Neuronal stem cell (in vitro differentiated cells): ENCODE data around the gene ZMIZ1.

Experiments
- DNase-seq: peaks from one replicate; pipeline ENCODE4 v3.0.0-alpha.2; 2013; ENCODE audit warnings: low spot score
- H2AFZ ChIP-seq: one replicate; pipeline ENCODE4 v1.6.1; 2013; ENCODE audit warnings: mild to moderate bottlenecking, low read length, inconsistent platforms
- H2AK5ac ChIP-seq: 2 replicates; pipeline ENCODE4 v1.6.1; 2013; ENCODE audit warnings: low read depth, mild to moderate bottlenecking, inconsistent platforms, low read length, moderate library complexity, mixed read lengths
- H2BK120ac ChIP-seq: 2 replicates; pipeline ENCODE4 v1.6.1; 2013; ENCODE audit warnings: low read depth, mild to moderate bottlenecking, inconsistent platforms, low read length, moderate library complexity, mixed read lengths
- H2BK12ac ChIP-seq: one replicate; pipeline ENCODE4 v1.6.1; 2013; ENCODE audit warnings: low read length, inconsistent platforms
- H2BK15ac ChIP-seq: 2 replicates; pipeline ENCODE4 v1.6.1; 2013; ENCODE audit warnings: mild to moderate bottlenecking, low read length, inconsistent platforms, mixed read lengths
- H2BK5ac ChIP-seq: one replicate; pipeline ENCODE4 v1.6.1; 2013; ENCODE audit warnings: inconsistent platforms, mild to moderate bottlenecking, low read length, moderate library complexity
- H3K14ac ChIP-seq: one replicate; pipeline ENCODE4 v1.6.1; 2013; ENCODE audit warnings: low read length, inconsistent platforms
- H3K18ac ChIP-seq: 2 replicates; pipeline ENCODE4 v1.6.1; 2013; ENCODE audit warnings: low read length, inconsistent platforms
- H3K23ac ChIP-seq: 2 replicates; pipeline ENCODE4 v1.6.1; 2013; ENCODE audit warnings: low read depth, mild to moderate bottlenecking, mixed read lengths, low read length, inconsistent platforms; ENCODE audit not compliant: poor library complexity
- H3K27ac ChIP-seq: replicated peaks from 3 replicates; pipeline ENCODE4 v1.5.1; 2013; ENCODE audit warnings: low read length, inconsistent platforms
- H3K27me3 ChIP-seq, 3 experiments: 2 replicates each; pipeline ENCODE4 v1.6.1; 2013; ENCODE audit warnings: low read length in 3 of 3, mild to moderate bottlenecking in 2 of 3, inconsistent platforms in 1 of 3, low read depth in 1 of 3, mixed read lengths in 1 of 3, moderate library complexity in 1 of 3; ENCODE audit not compliant: control insufficient read depth in 3 of 3, insufficient read depth in 3 of 3
- H3K36me3 ChIP-seq, 2 donors: replicated peaks in 1 of 2; 2 replicates each; pipeline ENCODE4 v1.6.1; 2013; ENCODE audit warnings: low read length in 2 of 2; ENCODE audit not compliant: control insufficient read depth in 2 of 2, insufficient read depth in 2 of 2
- H3K4ac ChIP-seq: 2 replicates; pipeline ENCODE4 v1.6.1; 2013; ENCODE audit warnings: inconsistent platforms, mild to moderate bottlenecking, low read length, moderate library complexity
- H3K4me1 ChIP-seq, 2 donors: 1 replicate in 1 of 2; 2 replicates in 1 of 2; pipeline ENCODE4 v1.6.1; 2013; ENCODE audit warnings: low read length in 2 of 2, low read depth in 1 of 2; ENCODE audit not compliant: control insufficient read depth in 2 of 2, insufficient read depth in 1 of 2
- H3K4me2 ChIP-seq: one replicate; pipeline ENCODE4 v1.6.1; 2013; ENCODE audit warnings: mild to moderate bottlenecking, low read length, inconsistent platforms; ENCODE audit not compliant: insufficient read depth, poor library complexity, severe bottlenecking
- H3K4me3 ChIP-seq, 2 donors: 2 replicates each; pipeline ENCODE4 v1.5.1; 2013; ENCODE audit warnings: low read length in 2 of 2, mild to moderate bottlenecking in 2 of 2, inconsistent platforms in 1 of 2, moderate library complexity in 1 of 2
- H3K79me1 ChIP-seq: one replicate; pipeline ENCODE4 v1.6.1; 2013; ENCODE audit warnings: low read depth, mild to moderate bottlenecking, inconsistent platforms, low read length, moderate library complexity
- H3K9ac ChIP-seq: one replicate; pipeline ENCODE4 v1.6.1; 2013; ENCODE audit warnings: mild to moderate bottlenecking, low read depth, low read length, inconsistent platforms; ENCODE audit not compliant: poor library complexity
- H3K9me3 ChIP-seq, 2 donors: replicated peaks in 1 of 2; 2 replicates each; pipeline versions ENCODE3 to v1.6.1; 2013; ENCODE audit warnings: low read length in 2 of 2, mild to moderate bottlenecking in 2 of 2, inconsistent platforms in 1 of 2, low read depth in 1 of 2, mixed read lengths in 1 of 2, moderate library complexity in 1 of 2; ENCODE audit not compliant: control insufficient read depth in 2 of 2, insufficient read depth in 1 of 2
- H4K8ac ChIP-seq: one replicate; pipeline ENCODE4 v1.6.1; 2013; ENCODE audit warnings: low read depth, mild to moderate bottlenecking, inconsistent platforms, low read length, moderate library complexity
- H4K91ac ChIP-seq: one replicate; pipeline ENCODE4 v1.6.1; 2013; ENCODE audit warnings: low read length, low read depth, mild to moderate bottlenecking, inconsistent platforms; ENCODE audit not compliant: poor library complexity
- WGBS, 2 donors: extraction: QIAGEN DNeasy Blood & Tissue Kit; methylation state at CpG; one replicate each; pipeline ENCODE4 v1.1.7; 2013; ENCODE audit warnings: missing lambda C conversion rate in 2 of 2, mixed read lengths in 1 of 2; ENCODE audit not compliant: insufficient read length in 2 of 2, insufficient replicate concordance in 1 of 2; ENCODE audit errors: extremely low coverage in 2 of 2; 5-methylcytosine and 5-hydroxymethylcytosine counted together

ZMIZ1 gene

GRCh38 chr10:79223091-79224048 is 154.6 kb downstream of the ZMIZ1 start:
- Histone ChIP-seq H3K9me3 (peaks cover 0 to 3% of the 10 kb centered on the region in 2 donors), H3K4ac (no peak overlapping the region), H3K23ac (no peak overlapping the region), H3K4me1 (peaks cover 40 to 49% of the 10 kb centered on the region in 2 donors), H2AK5ac (peak overlapping the region; percentile 42), H3K36me3 (peaks cover 8 to 89% of the 10 kb centered on the region in 2 donors), H3K4me2 (no peak overlapping the region), H4K91ac (no peak overlapping the region), H3K79me1 (no peaks in the 10 kb centered on the region), H3K4me3 (no peak overlapping the region), H2BK15ac (no peak overlapping the region), H3K27ac (no peak overlapping the region), H3K9ac (peak overlapping the region; percentile 46), H2BK12ac (no peak overlapping the region), H2AFZ (no peak overlapping the region), H4K8ac (no peak overlapping the region), H2BK120ac (no peak overlapping the region), H3K18ac (peak overlapping the region; percentile 25), H3K14ac (no peak overlapping the region), H2BK5ac (no peak overlapping the region), H3K27me3 (no peaks in the 10 kb centered on the region)
- no peak for DNase-seq
- no CpG with 5 or more reads among the region's 22 CpGs for WGBS, 2 donors

GRCh38 chr10:79224263-79224949 is 155.6 kb downstream of the ZMIZ1 start:
- Histone ChIP-seq H3K9me3 (peaks cover 0 to 3% of the 10 kb centered on the region in 2 donors), H3K79me1 (no peaks in the 10 kb centered on the region), H2AK5ac (peak overlapping the region; percentile 50), H3K27me3 (no peaks in the 10 kb centered on the region), H2AFZ (no peak overlapping the region), H3K14ac (no peak overlapping the region), H3K9ac (peak overlapping the region; percentile 52), H2BK120ac (peak overlapping the region; percentile 38), H3K27ac (no peak overlapping the region), H3K18ac (peak overlapping the region; percentile 39), H3K4me2 (no peak overlapping the region), H2BK5ac (no peak overlapping the region), H3K4me3 (no peak overlapping the region), H3K4me1 (peaks cover 51 to 57% of the 10 kb centered on the region in 2 donors), H3K23ac (no peak overlapping the region), H2BK12ac (no peak overlapping the region), H4K8ac (no peak overlapping the region), H3K4ac (no peak overlapping the region), H3K36me3 (peaks cover 8 to 88% of the 10 kb centered on the region in 2 donors), H4K91ac (no peak overlapping the region), H2BK15ac (no peak overlapping the region)
- no CpG with 5 or more reads among the region's 11 CpGs for WGBS, 2 donors
- DNase-seq: no peak

- Histone ChIP-seq H3K23ac (no peak overlapping the region), H2BK5ac (no peak overlapping the region), H3K27ac (no peak overlapping the region), H2BK12ac (no peak overlapping the region), H3K4me3 (no peak overlapping the region), H3K27me3 (no peaks in the 10 kb centered on the region), H4K91ac (no peak overlapping the region), H4K8ac (no peak overlapping the region), H3K18ac (peak overlapping the region; percentile 20), H3K14ac (no peak overlapping the region), H3K4me2 (no peak overlapping the region), H3K79me1 (no peaks in the 10 kb centered on the region), H3K36me3 (peaks cover 8 to 82% of the 10 kb centered on the region in 2 donors), H3K4ac (no peak overlapping the region), H2AK5ac (no peak overlapping the region), H3K9me3 (peaks cover 0 to 3% of the 10 kb centered on the region in 2 donors), H2BK120ac (no peak overlapping the region), H2BK15ac (no peak overlapping the region), H2AFZ (no peak overlapping the region), H3K4me1 (peaks cover 56 to 59% of the 10 kb centered on the region in 2 donors), H3K9ac (peak overlapping the region; percentile 52)
- WGBS, 2 donors: no CpG with 5 or more reads among the region's 5 CpGs
- DNase-seq: no peak
These were observed 156.2 kb downstream of the ZMIZ1 start for GRCh38 chr10:79224992-79225391.
